Cerebellar nuclear complex (tissue), 1 donor: ENCODE measurements around the gene FOXE3.
"Not testable (repeated sequence)": the region's sequence is repeated elsewhere in the genome, so short reads cannot be mapped to it uniquely, and the experiment has no call there.

Experiments
- DNase-seq, 2 experiments: peaks; one replicate each; lab custom pipeline; 2025; lab: John Stamatoyannopoulos, UW

Gene FOXE3

DNA sequence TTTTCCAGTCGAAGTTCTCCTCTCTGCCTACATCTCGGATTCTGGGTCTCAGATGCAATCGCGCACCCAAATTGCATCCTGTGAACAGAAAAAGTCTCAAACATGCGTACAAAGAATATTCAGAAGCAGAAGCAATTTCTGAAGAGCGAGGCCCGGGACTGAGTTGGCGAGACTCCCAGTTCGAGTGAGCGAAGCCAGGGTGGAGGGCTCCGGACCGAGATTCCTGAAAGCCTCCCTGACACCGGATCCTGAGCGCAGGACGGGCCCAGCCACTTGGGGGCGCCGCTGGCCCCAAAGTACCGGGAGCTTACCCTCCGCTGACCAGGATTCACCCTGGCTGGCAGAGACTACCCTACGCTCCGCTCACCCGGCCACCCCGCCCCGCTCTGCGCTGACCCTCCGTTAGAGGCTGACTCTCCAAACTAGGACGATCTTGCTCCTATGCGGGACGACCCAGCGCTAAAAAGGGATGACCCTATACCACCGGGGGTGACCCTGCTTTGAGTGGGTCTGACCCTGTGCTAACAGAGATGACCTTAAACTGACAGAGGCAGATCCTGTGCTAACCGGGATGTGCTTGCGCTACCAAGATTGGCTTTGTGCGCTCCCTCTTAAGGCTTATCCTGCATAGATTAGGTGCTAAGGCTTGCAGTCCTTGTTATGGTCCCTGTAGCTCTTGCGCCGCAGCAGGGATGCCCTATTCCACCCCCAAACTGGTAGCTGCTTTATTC, 33.9 kb downstream of the FOXE3 start:
- no peak for DNase-seq

DNA sequence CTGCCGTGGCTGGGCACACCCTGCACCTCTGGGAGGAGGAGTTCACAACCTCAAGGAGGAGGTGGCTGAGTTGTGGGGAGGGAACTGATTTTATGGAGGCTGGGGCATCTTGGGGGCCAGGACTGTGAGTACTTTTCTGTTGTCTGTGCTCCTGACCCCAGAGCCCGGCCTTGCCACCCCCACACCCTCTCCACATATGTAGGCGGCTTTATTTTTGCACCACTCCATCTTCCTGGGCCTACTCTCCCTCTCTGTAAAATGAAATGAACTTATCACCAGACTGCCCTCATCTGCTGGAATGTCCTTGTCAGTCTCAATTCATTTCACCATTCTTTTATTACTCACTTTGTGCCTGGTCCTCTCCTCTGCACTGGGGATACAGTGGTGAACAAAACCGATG, 34.5 kb downstream of the FOXE3 start:
- DNase-seq: no peak

DNA sequence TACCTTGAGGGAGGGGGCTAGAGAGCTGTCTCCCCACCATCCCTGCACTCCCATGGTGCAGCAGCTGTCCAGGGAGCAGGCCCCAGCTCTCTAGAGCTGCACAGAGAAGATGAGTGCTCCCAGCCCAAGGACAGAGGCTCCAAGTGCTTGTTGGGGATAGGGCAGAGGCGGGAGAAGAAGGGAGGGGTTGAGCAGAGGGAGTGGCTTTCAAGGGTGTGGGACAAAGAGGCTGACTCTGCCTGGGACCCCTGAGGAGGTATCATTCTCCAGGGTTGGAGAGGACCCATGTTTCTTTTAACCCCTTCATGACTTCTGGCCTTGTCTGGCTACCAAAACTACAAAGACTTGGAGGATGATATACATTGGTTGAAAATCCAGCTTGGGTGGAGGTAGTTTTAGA, 36.3 kb downstream of the FOXE3 start:
- no peak for DNase-seq

DNA sequence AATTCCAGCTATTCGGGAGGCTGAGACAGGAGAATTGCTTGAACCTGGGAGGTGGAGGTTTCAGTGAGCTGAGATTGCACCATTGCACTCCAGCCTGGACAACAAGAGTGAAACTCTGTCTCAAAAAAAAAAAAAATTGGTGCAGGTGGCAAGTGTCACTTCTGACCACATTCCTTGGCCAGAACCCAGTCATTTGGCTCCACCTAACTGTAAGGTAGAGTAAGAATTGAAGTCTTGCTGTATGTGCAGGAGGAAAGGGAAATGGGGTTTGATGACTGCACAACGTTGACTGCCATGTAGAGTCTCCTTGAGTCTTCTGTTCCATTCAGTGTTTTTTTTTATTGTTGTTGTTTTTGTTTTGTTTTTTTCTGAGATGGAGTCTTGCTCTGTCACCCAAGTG, 37.8 kb downstream of the FOXE3 start:
- not testable (repeated sequence) for DNase-seq

DNA sequence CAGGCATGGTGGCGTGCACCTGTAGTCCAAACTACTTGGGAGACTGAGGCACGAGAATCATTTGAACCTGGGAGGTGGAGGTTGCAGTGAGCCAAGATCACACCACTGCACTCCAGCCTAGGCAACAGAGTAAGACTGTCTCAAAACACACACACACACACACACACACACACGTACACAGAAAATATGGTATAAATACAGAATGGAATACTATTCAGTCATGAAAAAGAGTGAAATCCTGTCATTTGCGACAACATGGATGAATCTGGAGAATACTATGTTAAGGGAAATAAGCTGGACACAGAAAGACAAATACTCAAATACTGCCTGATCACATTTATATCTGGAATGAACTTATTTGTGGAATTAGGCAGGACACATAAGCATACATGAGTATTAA, 40.2 kb downstream of the FOXE3 start:
- no peak for DNase-seq

DNA sequence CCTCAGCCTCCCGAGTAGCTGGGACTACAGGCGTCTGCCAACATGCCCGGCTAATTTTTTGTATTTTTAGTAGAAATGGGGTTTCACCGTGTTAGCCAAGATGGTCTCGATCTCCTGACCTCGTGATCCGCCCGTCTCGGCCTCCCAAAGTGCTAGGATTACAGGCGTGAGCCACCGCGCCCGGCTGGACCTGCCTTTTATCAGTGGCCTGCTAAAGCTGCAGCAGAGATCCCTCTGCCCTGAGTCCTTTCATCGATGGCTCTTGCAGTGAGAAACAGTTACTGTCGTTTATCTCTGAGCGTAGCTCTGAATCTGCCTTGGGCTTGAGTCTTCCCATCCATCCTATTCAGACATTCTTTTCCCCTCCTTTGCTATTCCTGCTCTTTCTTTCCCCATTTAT, 41.5 kb downstream of the FOXE3 start:
- DNase-seq: not testable (repeated sequence)

DNA sequence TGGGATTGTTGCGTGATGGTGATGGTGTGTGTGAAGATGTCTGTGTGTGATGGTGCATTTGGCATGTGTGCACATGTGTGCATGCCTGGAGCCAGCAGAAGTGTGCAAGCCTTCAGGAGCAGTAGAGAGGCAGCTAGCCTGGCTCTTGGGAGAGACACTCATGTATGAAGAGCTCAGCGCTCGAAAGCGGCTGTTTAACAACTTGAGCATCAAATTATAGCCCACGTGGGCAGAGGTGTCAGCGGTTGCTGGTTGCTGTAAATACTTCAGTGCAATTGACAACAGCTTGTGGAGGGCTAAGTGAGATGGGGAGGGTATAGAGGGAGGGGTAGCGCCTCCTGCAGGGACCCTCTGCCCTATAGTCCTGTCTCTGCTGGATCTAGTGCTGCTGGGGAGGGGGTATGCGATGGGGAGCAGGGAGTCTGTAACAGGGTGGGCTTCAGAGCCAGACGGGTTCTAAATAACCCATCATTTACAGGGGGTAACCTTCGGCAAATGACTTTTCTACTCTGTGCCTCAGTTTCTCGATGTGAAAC, 43.2 kb downstream of the FOXE3 start:
- DNase-seq: no peak

DNA sequence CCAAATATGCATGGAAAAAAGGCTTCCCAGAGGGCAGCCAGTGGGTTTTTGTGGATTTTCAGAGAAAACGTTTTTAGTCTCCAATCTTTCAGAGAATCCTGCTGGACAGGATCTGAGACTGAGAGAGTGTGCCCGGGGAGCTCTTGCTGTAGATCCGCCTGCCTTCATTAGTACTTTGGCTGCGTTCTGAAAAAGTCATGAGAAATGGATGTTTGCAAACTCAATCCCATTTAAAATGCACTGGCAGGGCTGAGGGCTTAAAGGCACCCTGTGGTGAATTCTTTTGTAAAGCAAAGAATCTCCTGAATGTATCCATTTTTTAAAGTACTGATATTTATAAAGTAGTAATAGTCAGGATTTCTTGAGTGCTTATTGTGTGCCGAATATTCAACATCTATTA, 44.0 kb downstream of the FOXE3 start:
- no peak for DNase-seq

DNA sequence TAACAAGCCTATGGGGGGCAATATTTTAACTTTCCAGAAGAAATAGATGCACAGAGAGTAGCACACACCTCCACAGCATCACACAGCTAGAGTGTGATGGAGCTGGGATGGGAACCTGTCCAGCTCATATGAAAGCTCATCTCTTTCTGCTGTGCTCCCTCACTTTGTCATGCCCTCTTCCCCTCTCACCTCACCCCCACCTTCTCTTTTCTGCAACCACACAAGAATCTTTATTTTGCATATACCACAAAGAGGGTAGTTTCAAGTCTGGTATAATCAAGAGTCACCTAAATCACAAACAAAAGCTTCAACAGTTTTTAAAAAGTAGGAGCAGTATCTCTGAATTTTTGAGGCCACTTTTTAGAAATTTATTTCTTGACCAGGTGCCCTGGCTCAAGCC, 44.4 kb downstream of the FOXE3 start:
- no peak for DNase-seq

DNA sequence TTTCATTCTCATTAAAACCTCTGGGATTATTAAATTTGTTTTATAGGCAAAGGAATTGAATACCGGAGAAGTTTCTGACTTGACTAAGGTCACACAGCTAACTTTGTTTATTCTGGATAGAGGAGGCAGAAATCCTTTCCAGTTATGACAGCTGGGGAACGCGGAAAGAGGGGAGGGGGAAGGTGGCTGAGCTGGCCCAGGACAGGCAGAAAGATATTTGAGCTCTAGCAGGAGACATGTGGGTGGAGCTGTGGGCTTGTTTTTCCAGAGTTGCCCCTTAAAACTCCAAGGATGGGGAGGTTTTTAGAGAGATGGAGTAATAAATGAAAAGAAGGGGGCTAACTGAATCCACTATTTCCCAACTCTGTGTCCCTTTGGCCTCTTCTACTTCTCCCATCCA, 49.5 kb downstream of the FOXE3 start:
- no peak for DNase-seq
